Activated CD4-positive, alpha-beta T cell treated with anti-CD3 and anti-CD28 coated beads, Interleukin-2, Interleukin-6, amounts not matched to agents 100 ng/mL and 50 ng/mL, durations not matched to agents 16 hours and 8 hours (primary cell): Measurements from ENCODE around the gene ARHGAP23.
A peak's percentile ranks its signal among the peaks of the same experiment; 100 is the strongest.
"Not testable (repeated sequence)": the region's sequence is repeated elsewhere in the genome, so short reads cannot be mapped to it uniquely, and the experiment has no call there.

ENCODE experiments used
- DNase-seq: peaks from one replicate; pipeline ENCODE4 v3.0.0-alpha.2; 2020

Gene ARHGAP23

GRCh38 chr17:38421171-38421841, 7.0 kb upstream of the ARHGAP23 start:
- DNase-seq, result no peak

DNA sequence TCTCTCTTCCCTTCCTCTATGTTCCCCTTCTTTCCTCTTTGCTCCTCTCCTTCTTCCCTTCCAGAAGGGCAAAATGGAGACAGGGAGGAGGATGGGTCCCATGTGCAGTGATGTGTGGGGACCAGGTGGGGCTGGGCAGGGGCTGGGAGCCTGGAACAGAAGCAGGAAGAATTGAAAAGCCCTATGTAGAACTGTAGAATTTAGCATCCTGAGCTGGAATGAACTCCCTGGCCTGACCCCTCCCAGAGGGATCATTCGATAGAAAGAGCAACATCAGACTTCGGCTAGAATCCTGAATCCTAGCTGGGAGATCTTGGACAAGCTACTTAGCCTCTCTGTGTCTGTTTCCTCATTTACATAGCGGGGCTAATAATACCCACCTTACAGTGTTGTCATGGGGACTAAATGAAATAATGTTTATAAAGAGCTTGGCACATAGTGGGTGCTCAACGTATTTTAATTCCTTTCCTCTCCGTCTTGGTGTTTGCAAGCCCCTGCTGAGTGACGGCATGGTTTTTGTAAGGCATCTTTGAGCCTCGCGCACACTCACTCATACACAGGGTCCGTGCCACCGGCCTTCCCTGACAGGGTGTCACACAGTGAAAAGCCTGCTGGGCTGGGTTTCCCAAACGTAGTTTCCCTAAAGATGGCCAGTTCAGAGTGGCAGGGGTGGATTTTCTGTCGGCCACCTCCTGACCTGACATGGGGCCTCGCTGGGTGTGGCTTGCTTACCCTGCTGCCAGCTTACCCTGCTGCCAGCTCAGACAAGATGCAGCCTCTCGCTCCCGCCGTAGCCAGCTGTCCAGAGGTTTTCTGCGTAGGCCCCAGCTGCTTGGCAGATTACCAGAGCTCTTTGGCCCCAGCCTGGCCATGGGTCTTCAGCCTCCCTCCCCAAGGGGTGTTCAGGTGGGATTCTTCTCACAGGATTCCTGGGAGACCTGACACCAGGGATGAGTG, 6.1 kb upstream of the ARHGAP23 start:
- no peak for DNase-seq

- DNase-seq, result no peak
Measured at GRCh38 chr17:38424297-38424972, 3.8 kb upstream of the ARHGAP23 start.

DNA sequence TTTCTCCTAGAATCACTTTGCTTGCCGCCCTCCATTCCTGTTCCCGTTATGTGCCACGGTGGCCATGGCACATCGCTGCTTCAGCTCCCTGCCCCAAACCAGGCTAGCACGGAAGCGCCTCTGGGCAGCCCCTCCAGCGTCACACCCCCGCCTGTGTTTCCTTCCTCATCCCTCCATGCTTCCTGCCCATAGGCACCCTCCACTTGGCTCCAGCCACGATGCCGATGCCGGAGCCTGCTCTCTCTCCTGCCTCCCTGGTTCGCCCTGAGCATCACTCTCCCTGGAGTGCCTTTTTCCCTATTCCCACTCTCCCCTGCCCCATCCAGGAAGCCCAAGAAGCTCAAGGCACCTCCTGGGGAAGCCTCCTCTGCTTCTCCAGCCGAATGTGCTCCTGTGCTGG, 3.2 kb upstream of the ARHGAP23 start:
- no peak for DNase-seq

GRCh38 chr17:38425744-38426143, 2.5 kb upstream of the ARHGAP23 start:
- DNase-seq, result no peak

- DNase-seq, result no peak
Measured at GRCh38 chr17:38426441-38426840, 1.8 kb upstream of the ARHGAP23 start.

DNA sequence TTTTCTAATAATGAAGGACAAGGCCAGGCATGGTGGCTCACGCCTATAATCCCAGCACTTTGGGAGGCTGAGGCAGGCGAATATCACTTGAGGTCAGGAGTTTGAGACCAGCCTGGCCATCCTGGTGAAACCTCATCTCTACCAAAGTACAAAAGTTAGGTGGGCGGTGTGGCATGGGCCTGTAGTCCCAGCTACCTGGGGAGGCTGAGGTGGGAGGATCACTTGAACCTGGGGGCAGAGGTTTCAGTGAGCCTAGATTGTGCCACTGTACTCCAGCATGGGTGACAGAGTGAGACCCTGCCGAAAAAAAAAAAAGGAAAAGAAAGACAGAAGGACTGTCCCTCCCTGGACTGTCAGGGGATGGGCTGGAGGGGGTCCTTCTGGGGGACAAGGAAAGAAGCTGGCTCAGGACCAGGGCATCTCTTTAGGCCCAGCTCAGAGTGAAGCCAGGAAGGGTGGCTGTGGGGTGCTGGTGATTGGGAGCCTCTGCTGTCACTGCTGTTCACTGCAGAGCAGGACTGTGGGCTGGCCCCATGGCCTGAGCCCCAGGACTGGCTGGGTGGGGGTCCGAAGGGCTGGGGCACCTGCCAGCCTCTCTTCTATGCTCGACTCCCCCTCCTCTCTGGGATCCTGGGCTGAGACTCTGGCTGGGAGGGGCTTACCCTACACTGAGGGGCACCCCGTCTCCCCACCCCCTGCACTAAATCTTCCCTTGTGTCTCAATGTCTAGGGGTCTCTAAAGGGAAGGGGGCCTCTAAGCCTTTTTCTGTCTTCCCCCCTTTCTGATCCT, 909 bp upstream of the ARHGAP23 start:
- no peak for DNase-seq

DNA sequence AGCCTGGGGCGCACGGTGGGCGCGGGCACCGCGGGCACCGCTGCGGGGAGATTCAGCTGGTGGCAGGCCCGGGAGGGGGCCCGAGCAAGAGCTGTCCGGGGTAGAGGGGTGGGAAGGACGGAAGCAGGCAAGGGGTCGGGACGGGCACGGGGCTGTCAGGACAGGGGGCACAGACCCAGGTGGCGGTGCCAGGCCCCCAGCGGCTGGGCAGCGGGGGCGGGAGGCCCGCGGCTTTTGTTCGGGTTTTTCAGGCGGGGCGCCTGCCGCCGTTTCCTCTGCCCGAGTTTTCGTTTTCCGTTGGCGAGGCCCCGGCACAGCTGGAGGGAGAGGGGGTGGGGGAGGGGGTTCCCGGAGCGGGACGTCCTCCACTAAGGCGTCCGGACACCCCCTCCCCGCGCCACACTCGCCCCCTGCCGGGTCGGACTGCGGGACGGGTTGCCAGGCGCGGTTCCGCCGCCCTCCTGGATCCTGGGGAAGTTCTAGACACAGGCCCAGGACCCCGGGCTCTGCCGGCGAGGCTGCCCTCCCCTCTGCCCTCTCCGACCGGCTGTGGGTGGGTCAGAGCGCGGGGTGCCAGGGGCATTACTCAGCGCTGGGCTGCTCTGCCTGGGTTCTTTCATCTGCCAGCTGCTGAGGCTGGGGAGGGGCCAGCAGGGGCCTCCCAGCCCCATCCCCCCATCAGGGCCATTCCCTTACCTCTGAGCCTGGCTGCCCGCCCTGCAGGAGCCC, 543 bp downstream of the ARHGAP23 start:
- DNase-seq, result peak; percentile 31

DNA sequence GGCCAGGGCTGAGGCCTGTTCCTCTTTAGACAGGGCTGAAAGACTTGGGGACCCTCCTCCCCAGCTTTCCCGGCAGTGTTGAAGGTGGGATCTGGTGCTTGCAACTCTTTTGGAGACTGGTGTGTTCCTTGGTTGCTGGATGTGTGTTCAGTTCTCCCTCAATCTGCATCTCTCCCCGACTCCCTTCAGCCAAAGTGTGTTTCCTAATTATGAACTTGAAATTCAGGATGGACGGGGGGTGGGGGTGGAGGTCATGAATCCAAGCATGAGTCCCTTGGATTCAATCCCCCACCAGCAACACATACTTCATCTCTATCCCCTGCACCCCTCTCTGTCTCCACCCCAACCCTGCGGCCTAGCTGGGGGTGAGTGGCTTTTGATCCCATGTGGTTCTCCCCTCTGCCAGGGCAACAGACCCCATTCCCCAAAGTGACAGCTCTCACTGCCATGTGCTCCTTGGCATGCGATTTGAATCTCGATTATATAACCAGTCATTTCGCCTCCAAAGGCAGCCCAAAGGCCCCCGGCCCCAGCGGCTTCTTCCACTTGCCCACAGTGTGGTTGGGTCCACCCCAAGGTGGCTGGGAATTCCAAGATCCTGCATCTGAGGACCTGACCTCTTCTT, 1.3 kb downstream of the ARHGAP23 start:
- DNase-seq, result no peak

DNA sequence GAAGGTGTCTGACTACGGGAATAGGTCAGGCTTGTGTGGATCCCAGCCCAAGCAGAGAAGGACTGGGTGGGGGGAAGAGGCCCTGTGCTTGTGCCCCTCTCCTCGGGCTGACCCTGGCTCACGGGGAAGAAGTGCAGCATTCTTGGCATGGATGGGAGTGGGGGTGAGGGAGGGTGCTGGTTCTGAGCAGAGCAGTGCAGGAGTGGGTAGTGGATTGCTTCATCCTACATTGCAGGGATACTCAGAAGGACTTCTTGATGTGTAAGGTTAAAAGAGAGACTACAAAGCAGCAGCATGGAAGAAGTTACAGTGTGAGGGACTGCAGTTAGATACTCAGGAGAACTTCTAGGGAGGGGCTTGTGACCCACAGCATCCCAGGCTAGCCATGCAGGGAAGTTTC, 2.1 kb downstream of the ARHGAP23 start:
- no peak for DNase-seq

- no peak for DNase-seq
Measured at GRCh38 chr17:38430822-38431221, 2.6 kb downstream of the ARHGAP23 start.

DNA sequence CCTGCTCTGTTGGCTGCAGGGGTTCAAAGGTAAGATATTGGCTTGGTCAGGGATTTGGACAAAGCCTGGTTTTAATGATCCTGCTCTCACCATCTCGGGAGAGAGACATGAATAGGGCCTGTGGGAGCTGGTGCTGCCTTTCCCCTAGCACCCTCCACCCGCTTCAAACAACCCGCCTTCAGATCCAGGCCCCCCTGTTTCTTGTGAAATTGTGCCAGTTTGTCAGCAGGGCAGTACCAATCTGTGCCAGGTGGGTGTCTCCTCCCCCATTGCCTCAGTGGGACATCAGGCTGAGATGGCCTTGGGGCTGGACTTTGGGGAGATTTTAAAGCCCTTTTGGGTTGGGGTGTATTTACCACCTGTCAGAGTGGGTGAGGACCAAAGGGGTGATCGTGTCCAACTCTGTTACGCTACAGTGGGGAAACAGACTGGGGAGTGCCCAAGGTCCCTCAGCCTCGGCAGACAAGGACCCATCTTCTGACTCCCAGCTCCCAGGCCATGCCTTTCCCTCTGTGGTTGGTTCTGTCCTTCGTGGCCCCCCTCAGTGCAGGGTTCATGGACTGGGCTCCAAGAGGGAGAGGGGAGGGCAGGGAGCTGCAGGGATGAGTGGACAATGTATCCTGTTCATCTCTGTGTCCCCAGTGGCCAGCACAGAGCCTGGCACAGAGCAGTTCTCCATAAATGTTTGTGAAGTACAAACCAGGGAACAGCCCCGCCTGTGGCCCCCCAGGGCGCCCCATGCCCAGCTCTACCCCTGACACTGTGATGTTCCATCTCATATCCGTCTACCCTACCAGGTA, 3.3 kb downstream of the ARHGAP23 start:
- DNase-seq, result no peak

- no peak for DNase-seq
Measured at GRCh38 chr17:38434178-38434665, 6.0 kb downstream of the ARHGAP23 start.

GRCh38 chr17:38435795-38436194, 7.5 kb downstream of the ARHGAP23 start:
- DNase-seq, result no peak

DNA sequence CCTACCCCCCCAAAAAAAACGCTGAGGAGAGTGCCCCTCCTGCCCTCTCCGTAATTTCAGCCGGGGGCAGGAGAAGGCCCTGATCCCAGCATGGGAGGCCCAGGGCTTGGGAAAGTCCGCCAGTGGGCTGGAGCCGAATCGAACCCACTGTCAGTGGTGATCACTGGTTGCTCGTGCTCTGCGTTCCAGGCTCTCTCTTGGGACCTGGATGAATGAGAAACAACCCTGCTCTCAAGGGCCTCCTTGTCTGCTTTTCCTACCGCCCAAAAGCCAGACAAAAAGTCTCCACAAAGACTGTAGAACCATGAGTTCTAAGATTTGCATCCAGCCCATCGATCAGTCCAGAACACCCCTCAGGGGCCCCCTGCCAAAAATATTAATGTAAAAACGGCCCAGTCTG, 8.1 kb downstream of the ARHGAP23 start:
- no peak for DNase-seq

DNA sequence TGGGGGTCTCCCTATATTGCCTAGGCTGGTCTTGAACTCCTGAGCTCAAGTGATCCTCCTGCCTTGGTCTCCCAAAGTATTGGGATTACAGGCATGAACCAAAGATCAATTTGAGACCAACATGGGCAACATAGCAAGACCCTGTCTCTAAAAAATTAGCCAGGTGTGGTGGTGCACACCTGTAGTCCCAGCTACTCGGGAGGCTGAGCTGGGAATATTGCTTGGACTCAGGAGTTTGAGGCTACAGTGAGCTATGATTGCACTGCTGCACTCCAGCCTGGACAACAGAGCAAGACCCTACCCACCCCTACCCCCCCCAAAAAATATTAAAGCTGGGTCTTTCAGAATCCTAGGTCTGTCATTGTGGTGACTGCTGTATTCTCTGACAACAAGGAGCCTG, 9.0 kb downstream of the ARHGAP23 start:
- not testable (repeated sequence) for DNase-seq

- DNase-seq, result no peak
Measured at GRCh38 chr17:38439436-38439835, 11.2 kb downstream of the ARHGAP23 start.

- no peak for DNase-seq
Measured at GRCh38 chr17:38440614-38441397, 12.5 kb downstream of the ARHGAP23 start.

- no peak for DNase-seq
Measured at GRCh38 chr17:38441429-38442061, 13.3 kb downstream of the ARHGAP23 start.
